HG02885 (cell line): ENCODE measurements around the gene EXOC7.
"Not testable (repeated sequence)": the region's sequence is repeated elsewhere in the genome, so short reads cannot be mapped to it uniquely, and the experiment has no call there.

Experiments used
- ATAC-seq: cut with Tn5 transposase; IDR thresholded peaks from one replicate; pipeline ENCODE4 v1.9.1; 2021; ENCODE audit warnings: mild to moderate bottlenecking; ENCODE audit not compliant: unreplicated experiment, poor library complexity

EXOC7 gene

DNA sequence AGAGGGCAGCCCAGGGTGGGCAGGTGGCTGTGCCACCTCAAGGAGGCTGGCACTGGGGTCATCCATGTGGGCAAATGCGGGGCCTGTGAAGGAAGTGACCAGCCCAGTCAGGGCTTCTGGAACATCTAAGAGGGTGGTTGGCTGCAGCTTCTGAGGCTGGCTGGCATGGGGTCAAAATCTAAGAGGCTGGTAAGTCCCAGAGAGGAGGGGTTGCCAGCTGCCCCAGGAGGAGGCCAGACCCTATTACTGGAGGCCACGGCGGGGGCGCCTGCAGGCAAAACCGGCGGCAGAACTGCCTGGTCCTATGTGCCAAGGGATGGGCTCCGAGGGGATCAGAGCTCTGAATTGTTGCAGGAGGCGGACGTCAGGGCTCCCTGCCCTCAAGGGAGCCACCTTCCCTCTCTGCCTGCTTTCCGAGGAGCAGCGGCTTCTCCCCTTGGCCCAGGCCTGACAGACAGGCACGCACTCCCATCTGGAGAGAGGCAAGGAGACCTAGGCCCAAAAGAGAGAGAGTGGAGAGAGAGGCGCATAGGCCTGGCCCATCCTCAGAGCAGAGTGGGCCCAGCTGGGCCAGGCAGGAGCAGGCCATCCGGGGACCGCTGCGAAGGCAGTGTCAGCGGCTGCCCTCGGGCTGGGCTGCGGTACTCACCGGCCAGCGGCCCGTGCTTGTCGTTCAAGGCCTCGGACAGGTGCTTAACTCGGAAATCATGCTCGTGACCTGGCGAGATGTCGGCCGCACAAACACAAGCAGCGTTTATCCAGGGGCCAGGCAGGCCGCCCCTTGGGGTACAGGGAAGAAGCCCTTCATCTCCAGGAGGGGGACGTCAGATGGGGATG is 13.7 kb downstream of the EXOC7 start:
- no peak for ATAC-seq

DNA sequence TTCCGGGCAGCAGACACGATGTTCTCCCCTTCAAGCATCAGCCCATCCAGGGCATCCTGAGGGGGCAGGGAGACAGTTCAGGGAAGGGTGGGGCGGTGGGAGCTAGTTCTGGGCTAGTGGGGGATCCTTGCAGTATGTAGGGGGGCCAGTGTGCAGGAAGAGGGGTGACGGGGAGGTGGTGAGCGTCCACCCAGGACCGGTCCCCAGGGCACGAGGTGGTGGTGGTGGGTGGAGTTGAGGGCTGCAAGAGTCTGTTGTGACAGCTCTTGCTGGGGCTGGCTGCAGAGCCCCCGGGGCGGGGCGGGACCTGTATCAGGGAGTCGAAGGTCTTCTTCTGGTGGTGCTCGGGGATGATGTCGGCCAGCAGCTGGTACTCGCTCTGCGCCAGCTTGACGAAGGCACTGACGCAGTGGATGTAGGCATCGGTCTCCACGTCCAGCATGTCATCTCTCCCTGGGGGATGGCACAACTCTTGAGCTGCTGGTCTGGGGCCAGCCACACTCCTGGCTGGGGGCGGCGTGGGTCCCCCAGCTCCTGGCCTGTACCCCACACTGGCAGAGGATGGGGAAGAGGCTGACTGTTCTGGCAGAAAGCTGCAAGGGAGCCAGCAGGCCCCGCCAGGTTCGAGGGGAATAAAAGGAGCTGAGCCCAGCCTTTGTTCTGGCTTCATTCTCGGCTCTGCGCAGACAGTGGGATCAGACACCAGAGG is 14.6 kb downstream of the EXOC7 start:
- ATAC-seq: no peak

DNA sequence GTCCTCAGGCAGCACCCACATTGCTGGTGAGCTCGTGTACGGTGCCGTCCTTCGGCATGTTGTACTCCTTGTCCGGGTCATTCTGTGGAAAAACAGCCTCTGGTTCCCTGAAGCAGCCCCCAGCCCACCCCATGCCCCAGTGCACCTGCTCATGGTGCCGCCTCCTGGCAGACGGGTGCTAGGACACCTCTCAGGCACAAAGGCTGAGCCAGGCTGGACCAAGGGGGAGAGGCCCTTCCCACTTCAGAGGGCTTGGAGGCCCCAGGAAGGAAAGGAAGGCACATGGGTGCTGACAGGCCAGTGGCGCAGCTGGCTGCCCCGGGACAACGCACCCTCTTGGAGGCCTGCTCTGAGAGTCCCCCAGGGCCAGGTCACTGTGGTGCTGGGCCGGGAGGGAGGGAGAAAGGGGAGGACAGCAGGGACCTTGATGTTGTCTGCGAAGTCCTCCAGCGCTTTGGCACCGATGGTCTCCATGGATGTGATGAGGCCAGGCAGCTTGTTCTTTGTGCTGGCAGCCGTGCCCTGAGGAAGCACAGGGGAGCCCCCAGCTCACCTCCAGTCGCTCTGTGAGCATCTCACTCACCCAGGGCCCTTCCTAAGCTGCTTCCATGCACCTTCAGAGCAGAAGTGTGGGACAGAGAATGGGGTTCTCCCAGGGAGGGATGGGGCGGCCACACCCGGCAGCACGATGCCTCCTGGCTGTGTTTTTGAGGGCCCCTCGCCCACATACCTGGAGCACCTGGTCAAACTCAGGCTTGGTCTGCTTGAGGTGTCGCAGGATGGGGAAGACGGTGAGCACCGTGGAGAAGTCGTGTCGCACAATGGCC is 15.3 kb downstream of the EXOC7 start:
- ATAC-seq: no peak

DNA sequence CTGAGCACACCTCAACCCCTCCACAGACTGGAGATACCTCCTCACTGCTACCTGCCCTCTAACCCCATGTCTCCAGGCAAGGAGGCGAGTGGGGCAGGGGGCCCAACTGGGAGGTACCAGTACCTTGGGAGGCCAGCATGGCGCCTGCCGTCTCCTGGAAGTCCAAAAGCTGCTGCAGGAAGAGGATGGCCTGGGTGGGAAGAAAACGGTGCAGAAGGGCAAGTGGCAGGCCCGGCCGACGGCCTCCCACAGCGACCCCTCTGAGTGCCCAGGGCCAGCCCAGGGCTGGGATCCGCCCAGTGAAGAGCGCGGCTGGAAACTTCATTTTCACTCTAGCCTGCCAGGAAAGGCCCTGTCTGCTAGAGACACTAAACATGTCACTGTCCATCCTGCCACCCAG is 16.1 kb downstream of the EXOC7 start:
- no peak for ATAC-seq

DNA sequence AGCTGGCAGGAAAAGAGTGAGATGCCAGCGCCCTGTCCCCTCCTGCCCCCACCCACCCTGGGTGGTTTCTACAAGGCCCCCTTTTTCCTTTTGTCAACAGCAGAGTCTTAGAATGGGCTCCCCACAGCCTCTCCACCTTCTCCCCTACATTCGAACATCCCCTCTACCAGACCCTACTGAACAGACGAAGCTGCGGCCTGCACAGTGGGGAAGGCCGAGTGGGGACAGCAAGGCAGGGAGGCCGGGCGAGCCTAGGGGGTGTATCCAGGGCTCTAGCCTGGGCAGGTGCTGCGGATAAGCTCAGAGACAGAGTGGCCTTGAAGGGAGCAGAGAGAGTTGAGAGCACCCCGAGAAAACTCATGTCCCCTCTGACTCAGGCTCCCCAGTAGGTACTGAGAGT is 17.2 kb downstream of the EXOC7 start:
- ATAC-seq: no peak

DNA sequence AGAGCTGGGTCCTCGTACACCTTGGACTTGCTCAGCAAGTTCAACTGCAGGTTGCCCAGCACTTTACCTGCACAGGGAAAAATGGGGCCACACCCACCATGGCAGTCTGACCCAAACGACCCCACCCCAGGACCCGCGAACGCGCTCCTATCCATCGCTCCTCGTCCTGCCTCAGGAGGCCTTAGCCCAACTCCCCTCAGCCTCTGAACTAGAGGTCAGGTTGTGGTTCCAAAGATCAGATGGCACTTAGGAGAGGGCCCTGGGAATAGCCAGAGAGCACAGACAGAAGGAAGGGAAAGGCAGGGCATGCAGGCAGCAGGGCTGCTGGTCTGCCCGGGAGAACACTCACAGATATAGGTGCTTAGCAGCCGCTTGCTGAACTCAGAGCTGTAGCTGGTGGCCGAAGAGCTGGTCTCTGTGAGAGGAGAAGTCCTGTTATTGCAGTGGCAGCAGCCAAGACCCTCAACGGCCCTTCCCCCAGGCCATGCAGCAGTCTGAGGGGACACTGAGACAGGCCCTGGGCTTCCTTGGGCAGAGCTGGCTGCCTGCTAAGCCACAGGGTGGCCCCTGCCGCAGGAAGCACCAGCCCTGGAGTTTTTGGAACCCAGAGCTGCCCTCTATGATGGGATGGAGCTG is 17.7 kb downstream of the EXOC7 start:
- ATAC-seq: no peak

DNA sequence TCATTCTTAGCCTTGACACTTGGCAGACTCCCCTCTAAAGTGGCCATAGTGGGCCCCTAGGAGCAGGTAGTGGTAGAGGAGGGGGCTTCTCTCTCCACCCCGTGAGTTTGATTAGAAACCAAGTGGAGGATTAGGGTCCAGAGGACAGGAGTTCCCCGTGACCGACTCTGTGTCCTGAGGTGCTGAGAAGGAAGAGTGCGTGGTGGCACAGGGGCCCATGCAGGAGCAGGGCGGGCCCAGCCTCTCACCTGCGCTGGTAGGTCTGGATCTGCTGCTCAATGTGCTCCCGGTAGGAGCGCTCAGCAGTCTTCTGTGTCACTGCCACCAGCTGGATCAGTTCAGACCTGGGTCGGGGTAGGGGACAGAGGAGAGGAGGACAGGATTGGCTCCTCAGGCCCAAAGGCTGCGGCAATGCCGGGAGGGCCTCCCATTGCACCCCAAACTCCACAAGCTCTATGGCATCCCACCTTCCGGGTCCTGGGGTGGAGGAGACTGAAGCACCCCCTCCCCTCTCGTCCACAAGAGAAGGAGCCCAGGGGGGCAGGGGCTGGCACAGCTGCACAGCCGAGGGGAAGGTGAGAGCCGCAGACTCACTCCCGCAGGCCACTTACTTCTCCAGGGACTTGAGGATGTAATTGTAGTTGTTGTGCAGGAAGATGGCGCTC is 18.4 kb downstream of the EXOC7 start:
- ATAC-seq: no peak

DNA sequence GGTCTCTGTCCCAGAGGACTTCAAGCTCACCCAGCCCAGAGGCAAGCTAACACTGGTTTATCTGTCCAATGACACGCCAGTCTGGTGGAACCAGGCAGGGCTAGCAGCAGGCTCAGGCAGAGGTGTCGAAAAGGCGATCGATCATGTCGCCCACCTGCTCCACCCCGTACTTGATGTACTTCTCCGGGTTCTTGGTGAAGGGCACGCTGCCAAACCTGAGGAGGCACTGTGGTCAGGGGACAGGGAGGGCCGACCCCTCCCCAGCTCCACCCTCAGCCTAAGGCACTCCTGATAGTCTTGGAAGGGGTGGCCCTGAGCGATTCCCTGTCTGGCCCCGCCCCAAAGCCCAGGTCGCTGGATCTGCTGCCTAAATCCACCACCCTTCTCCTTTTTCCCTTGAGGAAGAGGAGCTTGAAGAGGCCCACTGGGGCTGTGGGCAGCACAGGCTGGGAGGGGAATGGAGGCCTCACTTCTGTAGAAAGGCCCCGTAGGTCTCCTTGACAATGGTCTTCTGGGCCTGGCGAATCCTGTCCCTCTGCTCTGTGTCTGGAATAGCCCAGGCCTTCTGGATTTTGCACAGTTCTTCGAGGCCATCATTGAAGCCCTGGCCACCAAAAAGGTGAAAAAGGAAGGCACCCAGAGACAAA is 19.9 kb downstream of the EXOC7 start:
- ATAC-seq: no peak

DNA sequence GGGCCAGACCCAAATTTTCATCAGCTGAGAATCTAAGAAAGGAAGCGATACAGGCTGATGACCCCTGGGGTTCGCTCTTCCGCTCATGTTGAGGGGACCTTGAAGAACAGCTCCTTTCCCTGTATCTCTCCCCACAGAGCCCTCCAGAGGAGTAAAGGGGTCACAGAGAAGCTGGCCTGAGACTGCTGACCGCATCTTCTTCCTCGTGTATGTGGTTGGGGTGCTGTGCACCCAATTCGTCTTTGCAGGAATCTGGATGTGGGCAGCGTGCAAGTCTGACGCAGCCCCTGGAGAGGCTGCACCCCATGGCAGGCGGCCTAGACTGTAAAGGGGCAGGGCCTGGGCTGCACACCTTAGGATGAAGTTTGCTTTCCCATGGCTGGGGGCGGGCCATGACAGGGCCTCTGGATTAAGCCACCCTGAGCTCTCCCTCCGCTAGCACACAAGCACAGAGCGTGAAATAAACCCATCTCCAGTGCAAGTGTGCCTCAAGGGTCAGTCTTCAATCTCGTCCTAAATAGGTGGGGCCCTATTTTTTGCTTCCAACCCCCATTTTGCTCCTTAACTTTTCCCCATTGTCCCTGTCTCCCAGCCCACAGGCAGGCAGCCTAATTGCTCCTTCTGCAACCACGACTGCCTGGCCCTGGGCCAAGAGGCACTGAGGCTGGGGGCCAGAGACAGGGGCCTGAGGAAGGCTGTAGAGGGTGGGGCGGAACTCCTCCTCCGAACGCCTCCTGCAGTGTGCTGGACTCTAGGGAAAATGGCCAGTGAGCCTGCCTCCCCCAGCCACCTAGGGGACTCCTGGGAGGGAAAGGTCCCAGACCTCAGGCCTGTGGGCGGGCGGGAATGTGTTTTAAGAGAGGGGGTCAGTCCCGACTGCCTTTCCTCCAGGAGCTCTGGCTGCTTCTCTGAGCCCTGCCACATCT is 21.0 kb downstream of the EXOC7 start:
- no peak for ATAC-seq

DNA sequence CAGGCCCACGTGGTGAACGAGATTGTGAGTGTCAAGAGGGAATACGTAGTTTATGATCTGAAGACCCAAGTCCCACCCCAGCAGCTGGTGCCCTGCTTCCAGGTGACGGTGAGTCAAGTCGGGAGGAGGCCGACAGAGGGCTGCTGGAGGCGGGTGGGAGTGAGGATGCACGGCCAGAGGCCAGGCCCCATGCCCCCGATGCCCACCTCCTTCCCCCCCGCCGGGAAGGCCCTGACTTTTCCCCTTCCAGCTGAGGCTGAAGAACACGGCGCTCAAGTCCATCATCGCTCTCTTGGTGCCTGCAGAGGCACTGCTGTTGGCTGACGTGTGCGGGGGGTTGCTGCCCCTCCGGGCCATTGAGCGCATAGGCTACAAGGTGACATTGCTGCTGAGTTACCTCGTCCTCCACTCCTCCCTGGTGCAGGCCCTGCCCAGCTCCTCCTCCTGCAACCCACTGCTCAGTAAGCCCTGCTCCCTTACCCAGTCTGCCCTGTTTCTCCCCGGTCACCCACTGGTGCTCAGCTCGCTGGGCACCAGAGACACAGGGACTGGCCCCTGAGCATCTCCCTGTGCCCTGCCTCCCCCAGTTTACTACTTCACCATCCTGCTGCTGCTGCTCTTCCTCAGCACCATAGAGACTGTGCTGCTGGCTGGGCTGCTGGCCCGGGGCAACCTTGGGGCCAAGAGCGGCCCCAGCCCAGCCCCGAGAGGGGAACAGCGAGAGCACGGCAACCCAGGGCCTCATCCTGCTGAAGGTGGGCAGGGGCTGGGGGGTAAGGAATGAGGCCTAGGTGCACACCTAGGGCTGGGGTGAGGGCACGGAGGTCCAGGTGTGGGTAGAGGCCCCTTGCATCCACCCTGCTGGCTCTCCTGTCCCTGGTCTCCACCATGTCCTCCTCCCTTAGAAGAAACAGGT is 22.0 kb downstream of the EXOC7 start:
- no peak for ATAC-seq

DNA sequence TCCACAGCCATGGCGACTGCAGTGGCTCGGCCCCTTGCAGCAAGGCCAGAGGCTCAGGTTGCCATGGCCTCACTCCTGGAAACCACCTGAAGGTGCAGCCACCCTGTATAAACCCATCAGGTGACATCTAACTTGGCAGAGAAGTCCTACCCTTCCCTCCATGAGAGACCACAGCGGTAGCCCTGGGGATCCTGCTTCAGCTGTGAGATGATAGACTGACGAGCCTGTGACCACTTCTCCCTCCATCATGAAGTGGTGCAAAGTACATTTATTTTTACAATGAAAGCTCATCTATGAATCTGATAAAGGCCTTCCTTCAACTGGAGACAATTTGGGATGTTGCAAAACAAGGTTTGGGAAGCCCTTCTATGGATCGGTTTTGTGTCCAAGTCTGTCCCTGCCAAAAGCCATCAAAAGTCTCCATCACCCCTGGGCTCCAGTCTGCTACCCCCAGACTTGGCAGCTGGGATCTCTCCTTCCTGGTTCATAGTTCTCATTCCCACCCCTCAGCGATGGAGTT is 22.8 kb downstream of the EXOC7 start:
- ATAC-seq: no peak

DNA sequence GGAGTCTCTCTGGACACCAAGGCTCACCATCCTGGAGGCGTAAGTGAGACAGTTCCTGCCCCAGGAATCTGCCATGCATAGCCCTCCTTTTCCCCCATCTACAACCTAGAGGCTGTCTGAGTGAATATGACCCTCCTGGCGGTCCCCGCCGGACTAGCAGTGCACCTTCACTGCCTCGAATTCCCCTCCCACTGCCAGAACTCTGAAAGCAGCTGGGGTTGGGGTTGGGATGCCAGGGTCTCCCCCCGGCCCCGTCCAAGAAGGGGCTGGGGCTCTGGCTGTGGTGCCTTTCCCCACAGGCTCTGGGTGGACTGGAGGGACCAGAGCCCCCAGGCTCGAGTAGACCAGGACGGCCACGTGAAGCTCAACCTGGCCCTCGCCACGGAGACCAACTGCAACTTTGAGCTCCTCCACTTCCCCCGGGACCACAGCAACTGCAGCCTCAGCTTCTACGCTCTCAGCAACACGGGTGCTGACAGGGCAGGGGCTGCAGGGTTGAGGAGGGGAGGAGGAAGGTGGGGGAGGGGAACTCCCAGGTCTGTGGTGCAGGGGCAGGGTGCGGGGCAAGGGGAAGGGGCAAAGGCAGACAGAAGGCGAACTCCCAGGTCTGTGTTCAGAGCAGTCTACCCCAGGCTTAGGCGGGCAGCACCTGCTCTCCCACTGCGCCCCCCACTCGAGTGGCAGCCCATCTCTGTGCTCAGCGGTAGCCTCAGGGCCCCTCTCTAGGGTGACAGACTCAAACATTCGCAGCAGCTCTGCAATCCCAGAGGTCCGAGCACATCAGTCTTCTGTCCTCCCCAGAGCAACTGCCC is 23.4 kb downstream of the EXOC7 start:
- no peak for ATAC-seq

DNA sequence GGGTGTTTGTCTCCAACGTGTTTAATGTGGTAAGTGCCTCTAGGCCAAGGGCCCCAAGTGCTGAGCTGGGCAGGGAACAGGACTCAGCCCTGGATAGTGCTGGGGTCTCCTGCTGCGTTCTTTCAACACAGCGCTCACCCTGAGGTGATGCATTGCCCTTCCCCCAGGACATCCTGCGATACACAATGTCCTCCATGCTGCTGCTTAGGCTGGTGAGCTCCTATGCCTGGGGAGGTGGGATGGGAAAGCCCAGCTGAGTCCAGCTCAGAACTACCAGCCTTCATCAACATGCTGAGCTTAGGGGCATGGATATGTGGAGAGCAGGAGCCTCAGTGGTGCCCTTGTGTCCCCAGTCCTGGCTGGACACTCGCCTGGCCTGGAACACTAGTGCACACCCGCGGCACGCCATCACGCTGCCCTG is 24.0 kb downstream of the EXOC7 start:
- ATAC-seq: no peak

DNA sequence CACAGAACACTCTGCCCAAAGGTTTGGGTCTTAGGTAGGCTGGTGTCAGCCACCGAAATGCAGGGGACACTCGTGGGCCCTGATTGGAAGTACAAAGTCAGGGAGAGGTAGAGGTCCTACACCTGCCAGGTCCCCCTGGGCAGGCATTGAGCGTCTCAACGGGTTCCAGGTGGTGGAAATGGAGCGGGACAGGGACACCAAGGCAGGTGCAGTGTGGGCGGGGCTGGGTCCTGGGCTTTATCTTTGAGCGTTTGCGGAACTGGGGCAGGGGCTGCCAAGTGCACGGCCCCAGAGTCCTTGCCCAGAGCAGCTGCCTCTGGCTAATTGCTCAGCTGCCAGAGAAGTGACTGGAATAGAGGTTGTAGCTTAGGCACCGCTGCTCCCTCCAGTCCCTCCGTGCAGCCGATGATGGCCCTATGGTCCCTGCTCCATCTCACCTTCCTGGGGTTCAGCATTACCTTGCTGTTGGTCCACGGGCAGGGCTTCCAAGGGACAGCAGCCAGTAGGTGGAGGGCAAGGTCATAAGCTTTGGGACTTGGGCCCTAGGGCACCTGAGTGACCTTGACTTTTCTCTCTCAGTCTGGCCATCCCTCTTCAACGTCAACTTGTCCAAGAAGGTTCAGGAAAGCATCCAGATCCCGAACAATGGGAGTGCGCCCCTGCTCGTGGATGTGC is 24.6 kb downstream of the EXOC7 start, which contains the start of gene ZACN:
Gene ZACN (plus strand): TSS at position 323 of the 675 bp plus-strand sequence. CDS start 83 bp downstream, at position 406.
- no peak for ATAC-seq

DNA sequence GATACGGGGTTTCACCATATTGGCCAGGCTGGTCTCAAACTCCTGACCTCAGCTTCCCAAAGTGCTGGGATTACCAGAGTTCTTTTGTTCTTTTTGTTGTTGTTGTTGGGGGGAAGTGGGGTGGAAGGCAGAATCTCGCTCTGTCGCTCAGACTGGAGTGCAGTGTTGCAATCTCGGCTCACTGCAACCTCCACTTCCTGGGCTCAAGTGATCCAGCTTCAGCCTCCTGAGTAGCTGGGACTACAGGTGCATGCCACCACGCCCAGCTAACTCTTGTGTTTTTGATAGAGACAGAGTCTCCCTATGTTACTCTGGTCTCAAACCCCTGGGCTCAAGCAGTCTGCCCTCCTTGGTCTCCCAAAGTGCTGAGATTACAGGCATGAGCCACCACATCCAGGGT is 25.2 kb downstream of the EXOC7 start:
- not testable (repeated sequence) for ATAC-seq
